ENCODE measurements around the gene LSS. TPM values are rescaled to one million over a fixed set of nuclear protein-coding genes. Genes with fewer than 3 reads are reported as not detected.
"Not testable (repeated sequence)": the region's sequence is repeated elsewhere in the genome, so short reads cannot be mapped to it uniquely, and the experiment has no call there.

Gene LSS
- total and polyA plus RNA-seq, 2 of the 8 experiments (the other 6 are each of a cell fraction or from before 2014, with no cell fraction given) = 96.1 to 123 TPM

DNA sequence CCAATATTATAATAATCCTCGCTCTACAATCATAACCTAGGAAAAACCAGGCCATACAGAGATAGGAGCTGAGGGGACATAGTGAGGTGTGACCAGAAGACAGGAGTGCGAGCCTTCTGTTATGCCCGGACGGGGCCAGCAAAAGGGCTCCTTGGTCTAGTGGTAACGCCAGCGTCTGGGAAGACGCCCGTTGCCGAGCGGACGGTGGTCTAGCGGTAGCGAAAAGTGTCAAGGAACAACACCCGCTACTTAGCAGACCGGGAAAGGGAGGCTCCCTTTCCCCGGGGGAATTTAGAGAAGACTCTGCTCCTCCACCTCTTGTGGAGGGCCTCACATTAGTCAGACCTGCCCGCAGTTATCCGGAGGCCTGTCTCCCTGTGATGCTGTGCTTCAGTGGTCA lies 4.9 kb downstream of the LSS start:
- H4K91ac ChIP-seq (replicated peaks; ENCODE audit: insufficient read length, low read length); H2BK120ac ChIP-seq (replicated peaks; ENCODE audit: low read depth, low read length); H3K23me2 ChIP-seq (ENCODE audit: low read depth, low read length); H3K9me3 ChIP-seq (ENCODE audit: insufficient read depth in 2 of 2, low read depth in 1 of 2, low read length in 1 of 2); H3K27me3 ChIP-seq (replicated peaks in 1 of 4; ENCODE audit: control insufficient read depth in 3 of 4, extremely low read depth in 1 of 4, insufficient read depth in 3 of 4, low read length in 3 of 4); H3K18ac ChIP-seq (ENCODE audit: extremely low read depth, low read length); H3K56ac ChIP-seq (replicated peaks; ENCODE audit: insufficient read length, low read depth, low read length); POLR2A ChIA-PET (ENCODE audit: partially characterized antibody); H2BK15ac ChIP-seq (ENCODE audit: low read length); H4K5ac ChIP-seq (ENCODE audit: insufficient read length, low read depth, low read length); H3K4me1 ChIP-seq (replicated peaks in 1 of 4; ENCODE audit: control insufficient read depth in 3 of 4, insufficient read depth in 4 of 4, low read length in 3 of 4); H3K4me2 ChIP-seq (ENCODE audit: insufficient read depth in 1 of 2, low read depth in 2 of 2, low read length in 2 of 2); H3K9ac ChIP-seq (replicated peaks in 1 of 4; ENCODE audit: extremely low read depth in 1 of 4, low read depth in 3 of 4, low read length in 3 of 4); H3K27ac ChIP-seq (ENCODE audit: low read depth, low read length); H3K4ac ChIP-seq (replicated peaks; ENCODE audit: insufficient read length, low read depth, low read length); H2AFZ ChIP-seq (ENCODE audit: low read length); H3K14ac ChIP-seq (ENCODE audit: insufficient read length); H3K23ac ChIP-seq (ENCODE audit: insufficient read length); H2BK12ac ChIP-seq (ENCODE audit: low read depth, low read length); H2AK5ac ChIP-seq (ENCODE audit: low read depth, low read length); H2BK5ac ChIP-seq (ENCODE audit: low read depth, low read length); H4K8ac ChIP-seq (ENCODE audit: extremely low read depth, insufficient read depth, low read length); H2BK20ac ChIP-seq (ENCODE audit: low read length); FAIRE-seq; DNase-seq (ENCODE audit: low read depth in 1 of 2, low spot score in 2 of 2); H3K4me3 ChIP-seq (ENCODE audit: extremely low read depth in 1 of 4, insufficient read depth in 2 of 4, low read depth in 3 of 4, low read length in 4 of 4): not testable (repeated sequence)
- peaks cover 6 to 23% (median 14%) of the 10 kb centered on the region in 4 experiments; a peak in 6 of 8 replicates for H3K36me3 ChIP-seq (ENCODE audit: control insufficient read depth in 2 of 4, insufficient read depth in 4 of 4, low read length in 3 of 4)
- peaks cover 15 to 61% of the 10 kb centered on the region in 2 experiments; a peak in 3 of 4 replicates for H3K79me2 ChIP-seq (ENCODE audit: control insufficient read depth in 1 of 2, insufficient read depth in 2 of 2, low read length in 2 of 2)
- 90% methylated on average over 18 of the region's 18 CpGs; no CpG with 5 or more reads in 1 of the 2 experiments for WGBS, 2 experiments (ENCODE audit: extremely low coverage in 1 of 2, insufficient coverage in 1 of 2, insufficient read length in 1 of 2, insufficient replicate concordance in 2 of 2, low coverage in 1 of 2, low lambda C conversion rate in 2 of 2, missing lambda C conversion rate in 1 of 2)
- peaks cover 6 to 40% of the 10 kb centered on the region in 2 experiments for H4K20me1 ChIP-seq (replicated peaks in 1 of 2; ENCODE audit: control insufficient read depth in 1 of 2, insufficient read depth in 2 of 2, low read length in 2 of 2)
- peaks cover 28% of the 10 kb centered on the region for H3K79me1 ChIP-seq (ENCODE audit: low read depth, low read length)
- CTCF ChIA-PET (ENCODE audit: partially characterized antibody) = interaction anchor here (1.4 kb wide), 1 partner anchor 23 kb away, joined by 4 read pairs; no protein-coding TSS in a partner anchor

Measured in H1 (cell line).